ENCODE measurements around the gene LRIF1. TPM values are rescaled to one million over a fixed set of nuclear protein-coding genes. Genes with fewer than 3 reads are reported as not detected.
A peak's percentile ranks its signal among the peaks of the same experiment; 100 is the strongest.

Gene LRIF1
- total and polyA plus RNA-seq, 10 of the 15 experiments (the other 5 are each of a cell fraction or from before 2014, with no cell fraction given): 9.7 to 20.3 (median 15.8) TPM

GRCh38 chr1:110964455-110964903 lies 757 bp upstream of the LRIF1 start (continued):
- TF ChIP-seq, protein P1, sequence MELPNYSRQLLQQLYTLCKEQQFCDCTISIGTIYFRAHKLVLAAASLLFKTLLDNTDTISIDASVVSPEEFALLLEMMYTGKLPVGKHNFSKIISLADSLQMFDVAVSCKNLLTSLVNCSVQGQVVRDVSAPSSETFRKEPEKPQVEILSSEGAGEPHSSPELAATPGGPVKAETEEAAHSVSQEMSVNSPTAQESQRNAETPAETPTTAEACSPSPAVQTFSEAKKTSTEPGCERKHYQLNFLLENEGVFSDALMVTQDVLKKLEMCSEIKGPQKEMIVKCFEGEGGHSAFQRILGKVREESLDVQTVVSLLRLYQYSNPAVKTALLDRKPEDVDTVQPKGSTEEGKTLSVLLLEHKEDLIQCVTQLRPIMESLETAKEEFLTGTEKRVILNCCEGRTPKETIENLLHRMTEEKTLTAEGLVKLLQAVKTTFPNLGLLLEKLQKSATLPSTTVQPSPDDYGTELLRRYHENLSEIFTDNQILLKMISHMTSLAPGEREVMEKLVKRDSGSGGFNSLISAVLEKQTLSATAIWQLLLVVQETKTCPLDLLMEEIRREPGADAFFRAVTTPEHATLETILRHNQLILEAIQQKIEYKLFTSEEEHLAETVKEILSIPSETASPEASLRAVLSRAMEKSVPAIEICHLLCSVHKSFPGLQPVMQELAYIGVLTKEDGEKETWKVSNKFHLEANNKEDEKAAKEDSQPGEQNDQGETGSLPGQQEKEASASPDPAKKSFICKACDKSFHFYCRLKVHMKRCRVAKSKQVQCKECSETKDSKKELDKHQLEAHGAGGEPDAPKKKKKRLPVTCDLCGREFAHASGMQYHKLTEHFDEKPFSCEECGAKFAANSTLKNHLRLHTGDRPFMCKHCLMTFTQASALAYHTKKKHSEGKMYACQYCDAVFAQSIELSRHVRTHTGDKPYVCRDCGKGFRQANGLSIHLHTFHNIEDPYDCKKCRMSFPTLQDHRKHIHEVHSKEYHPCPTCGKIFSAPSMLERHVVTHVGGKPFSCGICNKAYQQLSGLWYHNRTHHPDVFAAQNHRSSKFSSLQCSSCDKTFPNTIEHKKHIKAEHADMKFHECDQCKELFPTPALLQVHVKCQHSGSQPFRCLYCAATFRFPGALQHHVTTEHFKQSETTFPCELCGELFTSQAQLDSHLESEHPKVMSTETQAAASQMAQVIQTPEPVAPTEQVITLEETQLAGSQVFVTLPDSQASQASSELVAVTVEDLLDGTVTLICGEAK (IDR thresholded peaks at IDR 0.05; ENCODE audit: borderline replicate concordance): 0 out of 2 replicates have a peak, but pooled peaks have one; percentile 5
- TF ChIP-seq IKZF2 (IDR thresholded peaks at IDR 0.05) (0 out of 4 replicates have a peak, but pooled peaks of 1 of the 2 experiments have one; percentile 20), RUNX3 (IDR thresholded peaks at IDR 0.05; ENCODE audit: low read length) (no peak), MLLT1 (IDR thresholded peaks at IDR 0.05) (peak; percentile 86), EZH2 (IDR thresholded peaks at IDR 0.05; ENCODE audit: borderline replicate concordance, control insufficient read depth, low read depth, low read length) (no peak), PAX8 (IDR thresholded peaks at IDR 0.05) (0 out of 2 replicates have a peak, but pooled peaks have one; percentile 25)

Measured in GM12878 (cell line).